Stimulated activated CD4-positive, alpha-beta T cell treated with anti-CD3 and anti-CD28 coated beads, Interleukin-1b, Interleukin-23, amount 100 ng/mL, for 48 hours (primary cell): ENCODE measurements around the gene THPO.
A peak's percentile ranks its signal among the peaks of the same experiment; 100 is the strongest.

Source experiments
- DNase-seq: peaks from one replicate; pipeline ENCODE4 v3.0.0-alpha.2; 2020

The THPO gene

GRCh38 chr3:184377882-184378445 lies at the start of gene THPO:
Gene THPO, minus strand, starts transcription at chr3:184378207. Its CDS starts 1,948 bp downstream, at chr3:184376259.
- no peak for DNase-seq

- no peak for DNase-seq
These were observed 48.7 kb upstream of the THPO start for GRCh38 chr3:184426691-184427141.

- DNase-seq: no peak
These were observed 45.6 kb upstream of the THPO start for GRCh38 chr3:184423561-184423960.

- no peak for DNase-seq
These were observed 41.2 kb upstream of the THPO start for GRCh38 chr3:184419171-184419570.

- peak; percentile 71 for DNase-seq
These were observed 39.8 kb upstream of the THPO start for GRCh38 chr3:184417619-184418327.

- no peak for DNase-seq
These were observed 37.1 kb upstream of the THPO start for GRCh38 chr3:184415203-184415490.

GRCh38 chr3:184414418-184415202 lies 36.6 kb upstream of the THPO start:
- DNase-seq: no peak

GRCh38 chr3:184409946-184410500 lies 32.0 kb upstream of the THPO start:
- DNase-seq: no peak

GRCh38 chr3:184409331-184409926 lies 31.4 kb upstream of the THPO start:
- DNase-seq: no peak

GRCh38 chr3:184405075-184406030 lies 27.3 kb upstream of the THPO start:
- DNase-seq: no peak

GRCh38 chr3:184399410-184399809 lies 21.4 kb upstream of the THPO start:
- DNase-seq: no peak

GRCh38 chr3:184395320-184395660 lies 17.3 kb upstream of the THPO start:
- DNase-seq: no peak

- DNase-seq: no peak
These were observed 13.3 kb upstream of the THPO start for GRCh38 chr3:184391266-184391665.

- DNase-seq: no peak
These were observed 12.0 kb upstream of the THPO start for GRCh38 chr3:184389935-184390528.

GRCh38 chr3:184389384-184389783 lies 11.4 kb upstream of the THPO start:
- DNase-seq: no peak

GRCh38 chr3:184388936-184389230 lies 10.9 kb upstream of the THPO start:
- DNase-seq: no peak

- DNase-seq: no peak
These were observed 10.3 kb upstream of the THPO start for GRCh38 chr3:184388164-184388935.

GRCh38 chr3:184387174-184387714 lies 9.2 kb upstream of the THPO start:
- no peak for DNase-seq

- DNase-seq: no peak
These were observed 8.2 kb upstream of the THPO start for GRCh38 chr3:184386047-184386806.

GRCh38 chr3:184384856-184385422 lies 6.9 kb upstream of the THPO start:
- no peak for DNase-seq
